Measurements from ENCODE around the gene PCGF3.

DNA sequence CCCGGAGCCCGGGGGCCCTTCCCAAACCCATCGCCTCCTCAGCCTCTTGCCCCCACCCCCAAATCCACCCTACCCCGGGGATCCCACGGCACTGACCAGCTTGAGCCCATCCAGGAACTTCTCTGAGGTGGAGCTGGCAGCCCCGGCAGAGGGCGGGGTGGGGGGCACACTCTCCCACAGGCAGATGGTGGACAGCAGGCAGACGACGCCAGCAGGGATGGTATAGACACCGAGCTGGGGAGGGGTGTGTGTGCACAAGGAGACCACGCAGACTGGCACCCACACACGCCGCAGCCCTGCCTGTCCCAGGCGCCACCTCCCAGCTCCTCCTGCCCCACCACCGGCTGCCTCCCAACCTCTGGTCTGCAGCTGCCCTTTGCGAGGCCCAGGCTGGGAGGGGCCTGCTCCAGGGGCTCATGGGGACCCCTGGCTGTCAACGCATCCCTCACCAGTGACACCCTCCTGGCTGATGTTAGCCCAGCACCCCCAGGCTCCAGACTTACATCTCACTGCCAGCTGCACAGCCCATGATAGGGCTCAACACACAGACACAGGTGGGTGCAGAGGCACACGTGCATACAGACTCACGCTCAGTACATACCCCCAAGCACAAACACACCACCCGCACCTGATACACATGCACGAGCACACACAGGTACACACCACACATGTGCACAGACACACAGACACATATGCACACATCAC lies 20.9 kb upstream of the PCGF3 start:
- no peak for TF ChIP-seq ZNF274 (IDR thresholded peaks at IDR 0.05; ENCODE audit: low read depth, low read length)
- TF ChIP-seq, protein P1, sequence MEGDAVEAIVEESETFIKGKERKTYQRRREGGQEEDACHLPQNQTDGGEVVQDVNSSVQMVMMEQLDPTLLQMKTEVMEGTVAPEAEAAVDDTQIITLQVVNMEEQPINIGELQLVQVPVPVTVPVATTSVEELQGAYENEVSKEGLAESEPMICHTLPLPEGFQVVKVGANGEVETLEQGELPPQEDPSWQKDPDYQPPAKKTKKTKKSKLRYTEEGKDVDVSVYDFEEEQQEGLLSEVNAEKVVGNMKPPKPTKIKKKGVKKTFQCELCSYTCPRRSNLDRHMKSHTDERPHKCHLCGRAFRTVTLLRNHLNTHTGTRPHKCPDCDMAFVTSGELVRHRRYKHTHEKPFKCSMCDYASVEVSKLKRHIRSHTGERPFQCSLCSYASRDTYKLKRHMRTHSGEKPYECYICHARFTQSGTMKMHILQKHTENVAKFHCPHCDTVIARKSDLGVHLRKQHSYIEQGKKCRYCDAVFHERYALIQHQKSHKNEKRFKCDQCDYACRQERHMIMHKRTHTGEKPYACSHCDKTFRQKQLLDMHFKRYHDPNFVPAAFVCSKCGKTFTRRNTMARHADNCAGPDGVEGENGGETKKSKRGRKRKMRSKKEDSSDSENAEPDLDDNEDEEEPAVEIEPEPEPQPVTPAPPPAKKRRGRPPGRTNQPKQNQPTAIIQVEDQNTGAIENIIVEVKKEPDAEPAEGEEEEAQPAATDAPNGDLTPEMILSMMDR (IDR thresholded peaks at IDR 0.05 in 2 of 3, conservative IDR thresholded peaks at IDR 0.05 in 1 of 3; ENCODE audit: borderline replicate concordance in 1 of 3, insufficient read depth in 1 of 3, low read depth in 2 of 3, low read length in 2 of 3), result no peak
- no peak for TF ChIP-seq EZH2phosphoT487 (IDR thresholded peaks at IDR 0.05; ENCODE audit: borderline replicate concordance)
- no peak for TF ChIP-seq RAD21 (IDR thresholded peaks at IDR 0.05; ENCODE audit: low read depth)
- no peak for TF ChIP-seq SRF (IDR thresholded peaks at IDR 0.05; ENCODE audit: low read depth)
- TF ChIP-seq POLR2A (IDR thresholded peaks at IDR 0.05; ENCODE audit: borderline replicate concordance, extremely low read depth, insufficient read depth, insufficient read length), result no peak
